GM19193 (cell line): ENCODE measurements around the gene SUZ12.
A peak's percentile ranks its signal among the peaks of the same experiment; 100 is the strongest.

ENCODE experiments used
- POLR2A ChIP-seq: IDR thresholded peaks from 4 replicates; pipeline ENCODE4 v1.6.1; 2011; ENCODE audit not compliant: insufficient read depth, insufficient read length; ENCODE audit errors: extremely low read depth

SUZ12 gene

GRCh38 chr17:31935512-31935911 lies 1.3 kb upstream of the SUZ12 start:
- TF ChIP-seq POLR2A: no peak

GRCh38 chr17:31967648-31968047 lies 30.8 kb downstream of the SUZ12 start:
- no peak for TF ChIP-seq POLR2A

GRCh38 chr17:31997005-31997404 lies 60.2 kb downstream of the SUZ12 start:
- TF ChIP-seq POLR2A: no peak

- peak; percentile 29 for TF ChIP-seq POLR2A
These were observed 70.2 kb downstream of the SUZ12 start, which contains the start of gene LRRC37B for GRCh38 chr17:32006957-32007462. LRRC37B (plus strand) TSS chr17:32007383; CDS start chr17:32021393, 14,010 bp downstream.

GRCh38 chr17:32007463-32008298 lies 70.9 kb downstream of the SUZ12 start:
- TF ChIP-seq POLR2A: no peak

- TF ChIP-seq POLR2A: no peak
These were observed 72.4 kb downstream of the SUZ12 start for GRCh38 chr17:32009262-32009542.

GRCh38 chr17:32010114-32010513 lies 73.3 kb downstream of the SUZ12 start:
- no peak for TF ChIP-seq POLR2A

- TF ChIP-seq POLR2A: no peak
These were observed 78.6 kb downstream of the SUZ12 start for GRCh38 chr17:32015245-32016013.

GRCh38 chr17:32016231-32016630 lies 79.4 kb downstream of the SUZ12 start:
- TF ChIP-seq POLR2A: no peak

- TF ChIP-seq POLR2A: no peak
These were observed 82.4 kb downstream of the SUZ12 start for GRCh38 chr17:32019228-32019627.

GRCh38 chr17:32020943-32021614 lies 84.3 kb downstream of the SUZ12 start:
- no peak for TF ChIP-seq POLR2A

GRCh38 chr17:32021615-32021955 lies 84.8 kb downstream of the SUZ12 start:
- TF ChIP-seq POLR2A: no peak

GRCh38 chr17:32033223-32033622 lies 96.4 kb downstream of the SUZ12 start:
- no peak for TF ChIP-seq POLR2A
